ENCODE results near the gene C9. TPM values are rescaled to one million over a fixed set of nuclear protein-coding genes. Genes with fewer than 3 reads are reported as not detected.
A peak's percentile ranks its signal among the peaks of the same experiment; 100 is the strongest.

Gene C9
- total RNA-seq, 1 donor from 2014 or later: not detected

- no peaks in the 10 kb centered on the region for H3K4me1 ChIP-seq
- ATAC-seq (no peak), DNase-seq (no peak)
- no peaks in the 10 kb centered on the region for H3K36me3 ChIP-seq
- H3K27me3 ChIP-seq: no peaks in the 10 kb centered on the region
- intact Hi-C loops (cut with DNase I): no loop called here
- no peak for TF ChIP-seq CTCF (IDR thresholded peaks at IDR 0.05)
- no peak overlapping the region for H3K27ac ChIP-seq
- H3K4me3 ChIP-seq: no peak overlapping the region
- peaks cover 5% of the 10 kb centered on the region for H3K9me3 ChIP-seq
These were observed 61.8 kb downstream of the C9 start for GRCh38 chr5:39302472-39302871.

- H3K27ac ChIP-seq: no peak overlapping the region
- H3K36me3 ChIP-seq: no peaks in the 10 kb centered on the region
- intact Hi-C loops (cut with DNase I): no loop called here
- DNase-seq (no peak), ATAC-seq (no peak)
- H3K4me1 ChIP-seq: no peaks in the 10 kb centered on the region
- no peak overlapping the region for H3K4me3 ChIP-seq
- no peaks in the 10 kb centered on the region for H3K27me3 ChIP-seq
- peaks cover 5% of the 10 kb centered on the region for H3K9me3 ChIP-seq
- TF ChIP-seq CTCF (IDR thresholded peaks at IDR 0.05): no peak
These were observed 62.9 kb downstream of the C9 start for GRCh38 chr5:39301406-39301805.

GRCh38 chr5:39299962-39300361, 64.3 kb downstream of the C9 start:
- no peak overlapping the region for H3K4me3 ChIP-seq
- peaks cover 5% of the 10 kb centered on the region for H3K9me3 ChIP-seq
- H3K27ac ChIP-seq: no peak overlapping the region
- H3K27me3 ChIP-seq: no peaks in the 10 kb centered on the region
- H3K36me3 ChIP-seq: no peaks in the 10 kb centered on the region
- H3K4me1 ChIP-seq: no peaks in the 10 kb centered on the region
- ATAC-seq (no peak), DNase-seq (no peak)
- intact Hi-C loops (cut with DNase I): no loop called here
- TF ChIP-seq CTCF (IDR thresholded peaks at IDR 0.05): no peak

GRCh38 chr5:39294736-39295135, 69.6 kb downstream of the C9 start:
- H3K4me3 ChIP-seq: no peak overlapping the region
- no peak overlapping the region for H3K27ac ChIP-seq
- no peaks in the 10 kb centered on the region for H3K36me3 ChIP-seq
- H3K27me3 ChIP-seq: no peaks in the 10 kb centered on the region
- H3K4me1 ChIP-seq: no peaks in the 10 kb centered on the region
- TF ChIP-seq CTCF (IDR thresholded peaks at IDR 0.05): no peak
- H3K9me3 ChIP-seq: peaks cover 5% of the 10 kb centered on the region
- DNase-seq (no peak), ATAC-seq (no peak)
- intact Hi-C loops (cut with DNase I): no loop called here

GRCh38 chr5:39284552-39284951, 79.7 kb downstream of the C9 start:
- ATAC-seq (no peak), DNase-seq (no peak)
- no peak for TF ChIP-seq CTCF (IDR thresholded peaks at IDR 0.05)
- intact Hi-C loops (cut with DNase I): no loop called here
- no peaks in the 10 kb centered on the region for H3K27me3 ChIP-seq
- H3K36me3 ChIP-seq: no peaks in the 10 kb centered on the region
- H3K4me1 ChIP-seq: no peaks in the 10 kb centered on the region
- H3K27ac ChIP-seq: no peak overlapping the region
- no peak overlapping the region for H3K4me3 ChIP-seq
- H3K9me3 ChIP-seq: no peaks in the 10 kb centered on the region

- H3K4me3 ChIP-seq: no peak overlapping the region
- ATAC-seq (peak; percentile 95), DNase-seq (no peak)
- H3K27ac ChIP-seq: no peak overlapping the region
- intact Hi-C loops (cut with DNase I): no loop called here
- no peaks in the 10 kb centered on the region for H3K9me3 ChIP-seq
- no peaks in the 10 kb centered on the region for H3K4me1 ChIP-seq
- H3K36me3 ChIP-seq: no peaks in the 10 kb centered on the region
- TF ChIP-seq CTCF (IDR thresholded peaks at IDR 0.05): peak; percentile 68
- H3K27me3 ChIP-seq: no peaks in the 10 kb centered on the region
These were observed 81.0 kb downstream of the C9 start for GRCh38 chr5:39283231-39283818.
